COLO829 (cell line): Measurements from ENCODE around the gene MYOF.
A peak's percentile ranks its signal among the peaks of the same experiment; 100 is the strongest.
"Not testable (repeated sequence)": the region's sequence is repeated elsewhere in the genome, so short reads cannot be mapped to it uniquely, and the experiment has no call there.

Source experiments
- DNase-seq: peaks from one replicate; pipeline ENCODE4 v3.0.0; 2012; ENCODE audit warnings: low spot score

The MYOF gene

DNA sequence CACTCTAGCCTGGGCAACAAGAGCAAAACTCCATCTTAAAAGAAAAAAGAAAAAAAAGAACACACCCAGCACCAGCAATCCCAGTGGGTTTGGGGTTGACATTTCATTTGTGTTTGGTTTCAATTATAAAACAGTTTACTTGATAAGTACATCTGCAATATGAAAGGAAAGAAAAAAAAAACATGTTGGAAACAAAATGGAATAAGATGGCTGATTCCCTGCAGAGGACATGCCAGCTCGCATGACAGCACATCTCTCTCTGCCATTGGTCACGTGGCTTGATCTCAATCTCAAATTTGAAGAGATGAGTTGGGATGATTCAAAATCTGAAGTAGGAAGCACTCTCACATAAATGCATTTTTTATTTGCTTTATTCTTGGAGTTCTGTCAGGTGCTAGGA is 28.0 kb downstream of the MYOF start:
- no peak for DNase-seq

DNA sequence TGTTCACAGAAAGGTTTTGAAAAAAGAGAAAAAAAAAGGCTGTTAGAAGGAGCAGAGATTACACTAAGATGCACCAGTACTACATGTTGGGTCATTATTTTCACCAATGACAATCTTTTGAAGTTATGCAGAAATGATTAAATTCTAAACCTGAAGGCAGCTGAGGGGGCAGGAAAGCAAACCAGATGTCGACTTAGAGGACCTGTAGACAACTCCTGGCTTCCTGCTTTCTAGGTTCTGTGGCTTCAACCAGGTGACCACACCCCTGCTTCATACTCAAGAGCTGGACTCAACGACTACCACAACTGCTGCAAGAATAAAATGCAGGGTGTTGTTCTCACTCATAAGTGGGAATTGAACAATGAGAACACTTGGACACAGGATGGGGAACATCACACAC is 30.0 kb downstream of the MYOF start:
- no peak for DNase-seq

DNA sequence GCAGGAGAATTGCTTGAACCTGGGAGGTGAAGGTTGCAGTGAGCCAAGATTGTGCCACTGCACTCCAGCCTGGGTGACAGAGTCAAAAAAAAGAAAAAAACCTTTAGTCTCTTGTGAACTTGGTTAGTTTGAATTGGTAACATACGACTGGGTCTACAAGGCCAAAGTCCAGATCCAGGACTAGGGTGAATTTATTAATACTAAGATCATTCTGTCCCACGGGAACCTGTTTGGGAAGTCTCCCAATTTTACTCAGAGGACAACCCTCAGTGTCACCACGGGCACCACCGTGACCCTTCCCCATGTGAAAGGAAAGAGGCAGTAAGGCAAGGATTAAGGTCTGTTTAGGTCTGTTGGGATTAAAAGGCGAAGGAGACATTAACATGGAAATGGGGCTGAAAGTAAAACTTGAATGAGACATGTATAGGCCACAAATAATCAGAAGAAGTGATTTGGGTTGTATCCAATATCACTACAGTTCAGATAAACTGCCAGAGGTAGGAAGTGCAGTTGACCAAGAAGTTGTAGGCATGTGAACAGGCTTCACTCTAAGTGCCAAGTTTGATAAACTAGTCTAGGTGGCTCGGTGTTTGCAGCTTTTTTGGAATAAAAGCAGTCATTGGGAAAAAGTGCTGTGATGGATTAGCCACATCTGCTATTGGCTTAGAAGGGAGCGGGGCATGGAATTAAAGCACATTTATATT is 30.7 kb downstream of the MYOF start:
- DNase-seq = no peak

DNA sequence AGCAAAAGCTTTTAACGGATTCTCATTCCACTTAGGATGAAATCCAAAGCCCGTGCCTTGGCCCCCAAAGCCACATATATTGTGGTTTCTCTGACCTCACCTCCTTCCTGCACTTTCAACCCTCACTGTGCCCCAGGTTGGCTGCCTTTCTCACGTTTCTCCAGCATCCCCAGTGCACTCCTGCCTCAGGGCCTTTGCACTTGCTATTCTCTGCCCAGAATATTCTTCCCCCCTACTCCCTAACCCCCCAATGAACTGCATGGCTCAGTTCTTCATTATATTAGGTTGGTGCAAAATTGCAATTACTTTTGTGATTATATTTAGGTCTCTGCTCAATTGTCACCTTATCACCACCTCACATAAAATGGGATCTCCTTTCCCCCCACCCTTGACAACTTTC is 34.2 kb downstream of the MYOF start:
- no peak for DNase-seq

DNA sequence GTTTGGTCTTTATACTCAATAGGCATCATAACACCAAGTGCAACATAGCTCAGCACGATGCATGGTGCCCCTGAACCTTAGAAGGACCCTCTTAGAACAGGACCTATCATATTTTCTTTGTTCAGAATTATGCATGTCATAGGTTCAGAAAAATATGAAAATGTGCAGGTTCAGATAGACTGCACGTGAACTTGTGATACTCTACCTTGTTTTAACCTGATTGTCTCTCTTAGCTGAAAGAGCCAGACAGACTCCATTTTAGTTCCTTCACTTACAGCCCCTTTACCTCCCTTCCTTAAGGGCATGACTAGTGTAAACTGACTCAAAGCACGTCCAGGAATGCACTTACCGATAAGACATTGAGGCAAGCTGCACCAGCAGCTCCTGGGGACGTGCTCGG is 35.1 kb downstream of the MYOF start:
- no peak for DNase-seq

DNA sequence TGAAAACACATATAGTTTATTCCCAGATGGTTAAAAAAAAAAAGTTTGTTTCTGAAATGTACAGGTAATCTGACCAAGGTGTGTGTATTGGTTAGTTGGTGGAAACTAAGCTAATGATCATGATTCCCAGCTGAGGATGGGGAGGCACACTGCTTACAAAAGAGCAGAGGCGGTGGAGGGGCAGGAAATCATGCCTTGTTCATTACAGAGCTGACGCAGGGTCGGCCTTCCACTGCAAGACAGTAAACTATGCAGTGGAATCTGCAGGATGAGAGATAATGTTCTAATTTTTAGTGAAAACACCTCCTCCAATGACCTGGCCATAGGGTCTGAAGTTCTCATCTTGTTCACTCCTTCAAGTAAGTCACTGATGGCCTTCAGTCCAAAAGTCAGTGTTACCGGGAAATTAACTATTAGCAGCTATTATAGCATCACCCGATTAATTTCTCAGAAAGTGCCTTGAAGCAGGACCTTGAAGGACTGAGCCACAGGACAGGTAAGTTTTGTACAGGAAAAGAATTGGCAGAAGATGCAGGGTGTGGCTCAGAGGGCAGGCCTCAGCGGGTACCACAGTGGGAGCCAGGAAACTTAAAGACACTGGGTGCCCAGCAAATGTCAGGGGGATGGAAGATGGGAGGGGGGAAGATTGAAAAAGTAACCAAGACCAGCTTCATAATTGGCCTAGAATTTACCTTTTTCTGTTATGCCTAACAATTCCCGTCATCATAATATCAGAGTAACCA is 36.0 kb downstream of the MYOF start:
- no peak for DNase-seq

DNA sequence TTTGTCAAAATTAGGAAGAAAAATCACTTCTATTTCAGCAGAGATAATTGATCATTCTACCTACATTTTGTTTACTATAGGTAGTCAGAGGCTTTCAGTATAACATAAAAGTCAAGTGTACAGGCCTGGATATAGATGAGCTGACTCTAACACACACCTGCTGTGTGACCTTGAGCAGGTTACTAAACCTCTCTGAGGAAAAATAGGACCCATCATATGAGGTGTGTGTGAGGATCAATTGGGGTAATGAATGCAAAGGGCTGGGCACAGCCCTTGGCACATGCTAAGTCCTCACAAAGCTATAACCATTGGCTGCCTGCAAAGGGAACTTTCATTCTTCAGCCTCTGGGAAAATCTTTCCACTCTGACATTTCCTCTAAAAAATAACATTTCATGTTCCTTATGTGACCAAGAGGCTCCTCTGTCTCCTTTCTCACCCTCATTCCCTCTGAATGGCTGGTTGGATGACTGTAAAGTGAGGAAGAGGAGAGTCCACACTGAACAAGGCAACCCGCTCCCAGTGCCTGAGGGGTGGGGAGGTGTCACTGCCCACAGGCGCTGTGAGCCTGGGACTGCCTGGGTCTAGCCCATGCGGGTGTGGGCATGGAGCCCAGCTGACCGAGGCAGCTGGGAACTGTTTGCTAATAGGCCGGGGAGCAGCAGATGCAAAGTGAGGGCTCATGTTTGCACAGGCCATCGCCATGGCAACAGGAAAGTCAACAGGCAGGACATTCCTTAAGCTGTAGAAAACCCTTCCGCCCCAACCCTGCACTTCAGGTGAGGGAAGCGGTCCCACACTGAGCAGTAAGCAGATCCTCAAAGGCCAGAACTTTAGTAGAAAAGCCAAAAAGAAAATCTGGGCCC is 36.8 kb downstream of the MYOF start:
- no peak for DNase-seq

DNA sequence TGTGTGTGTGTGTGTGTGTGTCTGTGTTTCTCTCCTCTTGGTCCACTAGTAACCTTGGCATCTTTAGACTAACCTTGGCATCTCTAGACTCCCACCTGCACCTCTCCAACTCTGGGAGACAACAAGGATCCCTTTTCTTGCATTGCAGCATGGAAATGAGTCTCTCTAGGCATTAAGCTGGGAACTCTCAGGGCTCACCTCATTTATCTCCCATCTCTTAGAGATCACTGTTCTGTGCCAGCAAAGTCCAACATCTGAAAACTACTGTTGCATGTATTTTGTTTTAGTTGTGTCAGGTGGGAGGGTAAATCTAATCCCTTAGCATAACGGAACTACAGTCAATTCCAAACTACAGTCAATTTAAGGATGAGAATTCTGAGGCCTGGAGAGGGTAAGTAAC is 38.7 kb downstream of the MYOF start:
- DNase-seq = no peak

DNA sequence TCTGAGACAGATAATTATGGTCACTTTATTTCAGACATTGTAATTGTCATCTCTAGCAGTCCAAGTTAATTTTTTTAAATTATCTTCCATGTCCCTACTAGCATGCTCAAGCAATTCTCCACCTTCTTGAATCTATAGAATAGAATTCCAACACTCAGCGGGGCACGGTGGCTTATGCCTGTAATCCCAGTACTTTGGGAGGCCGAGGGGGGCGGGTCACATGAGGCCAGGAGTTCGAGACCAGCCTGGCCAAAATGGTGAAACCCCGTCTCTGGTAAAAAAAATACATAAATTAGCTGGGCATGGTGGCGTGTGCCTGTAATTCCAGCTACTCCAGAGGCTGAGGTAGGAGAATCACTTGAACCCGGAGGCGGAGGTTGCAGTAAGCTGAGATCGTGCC is 39.4 kb downstream of the MYOF start:
- DNase-seq = not testable (repeated sequence)

DNA sequence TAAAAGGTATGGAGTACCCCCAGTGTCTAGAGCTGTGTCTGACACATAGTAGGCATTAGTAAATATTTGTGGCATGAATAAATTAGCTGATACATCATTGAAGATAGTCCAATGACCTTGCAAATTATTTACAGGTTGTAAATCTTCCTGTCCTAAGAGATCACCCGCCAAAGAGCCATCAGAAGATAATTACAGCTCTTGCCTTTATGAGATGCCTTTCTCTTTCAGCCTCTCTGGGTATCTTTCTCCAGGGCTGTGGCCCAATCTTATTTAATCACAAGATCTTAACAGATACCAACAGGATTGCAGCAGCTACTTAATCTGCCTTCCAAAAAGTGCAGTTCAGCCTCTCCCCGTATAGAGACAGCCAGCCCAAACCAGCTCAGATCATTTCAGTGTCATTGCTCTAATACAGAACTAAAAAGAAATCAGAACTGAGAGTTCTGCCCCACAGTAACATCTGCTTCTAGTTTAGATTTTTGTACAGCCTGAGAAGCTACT is 41.5 kb downstream of the MYOF start:
- no peak for DNase-seq

DNA sequence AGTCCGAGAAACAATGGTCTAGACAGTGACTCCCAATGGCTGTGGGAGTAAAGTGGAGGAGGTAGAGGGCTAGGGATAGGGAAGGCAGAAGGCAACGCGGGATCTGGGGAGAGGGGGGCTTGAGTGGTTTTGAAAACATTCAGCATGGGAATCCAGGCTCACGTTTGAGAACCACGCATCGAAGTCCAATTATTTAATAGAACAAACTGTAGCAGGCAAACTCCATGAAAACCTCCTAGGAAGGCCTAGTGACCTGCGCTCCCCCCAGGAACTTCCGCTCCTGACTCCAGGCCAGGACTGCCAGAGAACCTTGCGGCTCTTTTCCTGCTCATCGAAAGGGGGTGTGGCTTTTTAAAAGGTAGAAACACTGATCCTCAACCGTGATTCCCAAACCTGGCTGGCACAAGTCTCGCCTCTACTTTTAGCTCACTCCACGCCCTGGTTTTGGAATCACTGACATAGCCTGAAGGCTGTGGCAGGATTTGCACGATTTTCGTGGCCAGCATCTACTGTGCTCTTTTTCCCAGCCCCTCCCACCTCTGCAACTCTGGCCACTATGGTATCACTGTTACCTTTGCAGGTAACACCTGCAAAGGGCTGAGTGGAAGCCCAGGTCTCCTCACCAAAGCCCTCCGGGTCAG is 43.4 kb downstream of the MYOF start:
- no peak for DNase-seq

DNA sequence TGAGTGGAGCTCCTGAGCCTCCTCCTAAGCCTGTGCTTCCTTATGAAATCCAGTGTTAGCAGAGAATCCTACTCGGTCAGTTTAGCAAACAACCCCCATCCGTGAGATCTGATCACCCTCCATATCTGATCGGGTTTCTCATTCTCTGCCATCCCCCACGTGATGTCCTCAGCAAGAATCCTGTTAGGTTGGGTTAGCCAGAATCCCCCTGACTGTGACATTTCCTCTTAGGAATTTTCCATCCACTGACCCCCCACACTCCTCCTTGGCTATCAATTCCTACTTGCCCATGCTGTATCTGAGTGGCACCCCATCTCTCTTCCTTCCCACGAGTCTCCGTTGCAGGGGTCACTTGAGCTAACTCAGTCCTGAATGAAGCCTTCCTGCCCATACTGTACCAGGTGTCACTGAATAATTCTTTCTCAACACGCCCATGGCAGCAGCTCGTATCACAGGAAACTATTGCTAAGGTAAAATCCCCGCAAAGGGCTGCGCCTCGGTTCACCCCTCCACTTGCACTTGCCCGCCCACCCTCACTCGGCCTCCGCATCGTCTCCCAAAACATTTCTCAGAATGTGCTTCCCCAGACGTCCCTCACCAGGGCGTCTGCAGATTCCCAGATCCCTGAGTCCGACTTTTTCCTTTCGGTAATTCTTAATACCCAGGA is 44.1 kb downstream of the MYOF start:
- no peak for DNase-seq

DNA sequence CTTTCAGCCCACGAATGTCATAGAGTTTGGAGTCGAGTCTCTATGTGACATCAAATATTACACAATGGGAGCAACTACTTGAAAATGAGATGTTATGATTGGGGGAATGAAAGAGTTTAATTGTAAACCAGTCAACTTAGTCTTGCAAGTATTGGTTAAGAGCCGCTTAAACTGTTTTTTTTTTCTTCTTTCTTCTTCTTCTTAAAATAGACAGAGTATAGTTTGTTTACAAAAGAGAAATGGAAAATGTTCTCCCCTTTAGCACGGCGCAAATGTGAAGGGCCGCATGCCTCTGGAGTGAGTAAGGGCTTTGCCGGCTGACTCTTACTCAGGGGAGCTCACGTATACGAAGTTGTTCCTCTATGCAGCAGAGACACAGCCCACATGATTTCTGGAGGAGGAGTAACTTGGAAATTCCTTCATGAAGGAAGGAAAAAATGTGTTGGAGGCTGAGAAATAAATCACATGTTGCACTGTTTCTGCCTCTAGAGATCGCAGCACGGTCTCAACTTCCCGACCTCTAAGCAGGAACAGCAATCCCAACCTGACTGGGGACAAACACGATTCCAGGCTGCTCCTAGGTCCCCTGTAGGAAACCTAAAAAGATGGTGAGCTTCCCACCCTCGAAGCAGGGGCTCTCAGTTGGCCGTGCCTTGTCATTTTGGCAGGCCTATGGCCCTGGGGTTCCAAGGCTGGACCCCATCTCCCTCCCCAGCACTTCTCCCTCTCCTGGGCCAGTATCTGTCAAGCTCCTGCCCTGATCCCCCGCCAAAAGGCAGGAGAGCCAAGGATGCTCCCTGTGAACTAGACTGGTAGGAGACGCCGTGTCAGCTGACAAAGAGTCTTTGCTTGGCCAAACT is 44.8 kb downstream of the MYOF start:
- DNase-seq = peak; percentile 87

DNA sequence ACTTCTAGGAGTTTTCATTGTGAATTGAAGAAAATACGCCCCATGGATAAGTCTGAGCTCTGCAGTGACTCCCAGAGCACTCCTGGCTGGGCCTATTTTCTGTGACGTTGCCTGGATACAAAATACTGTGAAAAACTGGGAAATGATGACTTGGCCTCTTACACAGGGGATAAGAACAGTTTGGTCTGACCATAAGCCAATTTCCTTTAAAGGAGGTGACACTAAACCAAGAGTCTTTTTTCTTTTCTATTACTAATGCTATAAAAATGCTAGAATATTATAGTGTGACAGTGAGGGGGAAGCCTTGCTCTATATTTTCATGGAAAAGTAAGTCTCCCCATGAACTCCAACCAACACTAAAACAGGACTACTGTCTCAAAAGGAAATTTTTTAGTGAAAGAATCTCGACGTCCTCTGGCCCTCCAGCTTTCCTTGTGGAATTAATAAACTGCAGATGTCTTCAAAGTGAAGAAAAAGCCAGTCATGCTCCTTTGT is 45.5 kb downstream of the MYOF start:
- peak; percentile 57 for DNase-seq

DNA sequence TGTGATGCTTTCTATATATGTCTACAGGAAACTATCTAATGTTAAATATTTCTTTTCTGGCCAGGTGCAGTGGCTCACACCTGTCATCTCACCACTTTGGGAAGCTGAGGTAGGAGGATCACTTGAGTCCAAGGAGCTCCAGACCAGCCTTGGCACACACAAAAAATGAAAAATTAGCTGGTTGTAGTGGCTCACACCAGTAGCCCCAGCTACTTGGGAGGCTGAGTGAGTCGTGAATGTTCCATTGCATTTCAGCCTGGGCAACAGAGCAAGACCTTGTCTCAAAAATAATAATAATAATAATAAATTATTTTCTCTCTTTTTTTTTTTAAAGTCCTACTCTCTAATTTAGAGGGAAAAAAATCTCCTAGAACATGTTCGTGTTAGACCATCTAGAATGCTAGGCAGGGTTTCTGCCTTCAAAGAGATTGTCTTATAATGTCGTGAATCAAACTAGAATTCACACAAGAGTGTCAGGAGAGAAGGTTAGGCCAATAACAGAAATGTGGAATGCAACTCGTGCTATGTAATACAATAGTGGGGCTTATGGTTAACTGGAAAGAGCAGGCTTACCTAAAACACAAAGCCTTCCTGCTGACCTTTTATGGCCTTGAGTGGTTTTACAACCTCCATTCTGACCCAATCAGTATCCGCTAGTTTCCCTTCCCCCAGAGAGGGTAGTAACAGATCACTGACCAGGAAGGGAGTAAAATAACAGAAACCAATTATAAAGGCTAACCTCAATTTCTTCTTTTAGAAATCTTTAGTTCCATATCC is 46.3 kb downstream of the MYOF start:
- no peak for DNase-seq

DNA sequence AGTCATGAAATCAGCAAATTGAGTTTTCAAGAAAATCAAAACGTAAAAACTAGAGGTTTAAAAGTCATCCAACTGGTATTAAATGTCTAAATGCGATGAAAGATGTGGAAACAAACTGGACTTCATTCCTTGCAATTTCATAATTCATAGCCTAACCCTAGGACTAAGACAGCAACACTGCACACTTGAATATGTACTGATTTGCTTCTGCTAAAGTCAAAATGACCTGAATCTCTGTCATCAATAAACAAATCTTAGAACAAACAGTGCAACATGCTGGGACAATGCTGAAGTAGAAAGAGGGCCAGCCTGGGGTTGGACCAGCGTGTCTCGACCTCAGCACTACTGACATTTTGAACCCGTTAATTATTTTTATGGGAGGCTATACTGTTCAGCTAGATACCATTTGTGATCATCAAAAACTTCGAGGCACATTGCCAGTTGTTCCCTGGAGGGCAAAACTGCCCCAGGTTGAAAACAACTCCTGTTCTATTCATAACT is 47.1 kb downstream of the MYOF start:
- DNase-seq = no peak

DNA sequence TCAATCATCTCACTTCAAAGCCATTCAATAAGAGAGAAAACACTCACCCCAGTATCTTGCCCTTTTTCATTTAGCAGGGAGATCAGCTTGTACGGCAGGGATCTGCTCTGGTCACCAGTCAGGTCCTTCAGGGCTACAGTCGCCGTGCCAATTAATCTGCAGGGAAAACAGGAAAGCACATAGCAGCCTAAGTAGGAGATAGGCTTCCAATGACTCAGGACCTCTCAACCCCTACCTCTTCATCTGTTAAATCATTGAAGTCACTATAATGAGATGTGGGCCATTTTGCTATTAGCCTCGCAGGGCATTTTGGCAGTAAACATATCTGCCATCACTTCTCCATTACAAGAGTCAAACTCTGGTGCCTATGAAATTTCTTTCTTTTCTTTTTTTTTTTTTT is 50.8 kb downstream of the MYOF start:
- no peak for DNase-seq

DNA sequence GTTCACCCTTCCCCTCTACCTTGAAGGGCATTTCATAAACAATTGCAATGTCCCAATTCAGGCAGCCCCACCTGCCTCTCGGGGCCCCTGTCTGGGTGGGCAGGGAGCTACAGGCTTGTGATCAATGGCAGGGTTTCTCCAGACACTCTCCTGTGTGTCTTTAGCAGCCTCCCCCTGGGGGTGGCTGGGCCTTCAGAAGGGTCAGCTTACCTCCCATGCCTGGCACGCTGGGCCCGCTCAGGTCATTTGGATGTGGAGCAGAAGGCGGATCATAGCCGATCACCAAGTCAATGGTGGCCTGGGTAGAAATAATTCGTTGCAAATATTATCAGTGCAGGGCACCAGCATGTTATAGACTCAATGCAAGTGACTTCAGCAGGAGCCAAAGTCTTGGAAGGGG is 56.3 kb downstream of the MYOF start:
- DNase-seq = no peak

DNA sequence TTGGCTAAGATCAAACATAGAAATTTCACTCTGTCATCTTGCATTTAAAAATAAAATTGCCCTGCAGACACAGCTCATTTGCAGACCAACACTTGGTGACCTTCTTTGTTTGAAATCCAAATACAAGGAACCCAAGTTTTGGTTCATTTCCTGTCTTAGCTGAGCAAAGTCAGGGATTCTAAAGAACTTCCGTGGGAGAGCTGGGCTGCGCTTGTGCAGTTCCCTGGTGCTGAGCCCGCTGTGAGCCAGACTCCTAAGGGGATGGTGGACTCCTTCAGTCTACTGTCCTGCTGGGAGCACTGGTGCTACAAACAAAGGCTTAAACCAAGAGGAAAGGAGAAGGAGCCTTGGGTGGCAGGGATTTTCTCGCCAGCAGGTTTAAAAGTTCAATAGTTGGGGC is 60.0 kb downstream of the MYOF start:
- DNase-seq = no peak
